ENCODE results near the gene MYPN.

GRCh38 chr10:68261132-68261856, 152.0 kb downstream of the MYPN start:
- TF ChIP-seq, protein P1, sequence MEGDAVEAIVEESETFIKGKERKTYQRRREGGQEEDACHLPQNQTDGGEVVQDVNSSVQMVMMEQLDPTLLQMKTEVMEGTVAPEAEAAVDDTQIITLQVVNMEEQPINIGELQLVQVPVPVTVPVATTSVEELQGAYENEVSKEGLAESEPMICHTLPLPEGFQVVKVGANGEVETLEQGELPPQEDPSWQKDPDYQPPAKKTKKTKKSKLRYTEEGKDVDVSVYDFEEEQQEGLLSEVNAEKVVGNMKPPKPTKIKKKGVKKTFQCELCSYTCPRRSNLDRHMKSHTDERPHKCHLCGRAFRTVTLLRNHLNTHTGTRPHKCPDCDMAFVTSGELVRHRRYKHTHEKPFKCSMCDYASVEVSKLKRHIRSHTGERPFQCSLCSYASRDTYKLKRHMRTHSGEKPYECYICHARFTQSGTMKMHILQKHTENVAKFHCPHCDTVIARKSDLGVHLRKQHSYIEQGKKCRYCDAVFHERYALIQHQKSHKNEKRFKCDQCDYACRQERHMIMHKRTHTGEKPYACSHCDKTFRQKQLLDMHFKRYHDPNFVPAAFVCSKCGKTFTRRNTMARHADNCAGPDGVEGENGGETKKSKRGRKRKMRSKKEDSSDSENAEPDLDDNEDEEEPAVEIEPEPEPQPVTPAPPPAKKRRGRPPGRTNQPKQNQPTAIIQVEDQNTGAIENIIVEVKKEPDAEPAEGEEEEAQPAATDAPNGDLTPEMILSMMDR (IDR thresholded peaks at IDR 0.05; ENCODE audit: poor library complexity): no peak
- no peak for TF ChIP-seq EZH2phosphoT487 (IDR thresholded peaks at IDR 0.05; ENCODE audit: low read depth, severe bottlenecking, unreplicated experiment)
- no peak for TF ChIP-seq EZH2 (IDR thresholded peaks at IDR 0.05; ENCODE audit: borderline replicate concordance)

Data from hepatocyte (in vitro differentiated cells).